ENCODE results near the gene APOD. TPM values are rescaled to one million over a fixed set of nuclear protein-coding genes. Genes with fewer than 3 reads are reported as not detected.
"Not testable (repeated sequence)": the region's sequence is repeated elsewhere in the genome, so short reads cannot be mapped to it uniquely, and the experiment has no call there.

APOD gene
- total and polyA plus RNA-seq, 7 donors, result 265 to 629 (median 370) TPM

GRCh38 chr3:195617784-195618659 is 34.3 kb upstream of the APOD start:
- H3K27ac ChIP-seq; intact Hi-C loops (cut with DNase I); H3K36me3 ChIP-seq (ENCODE audit: insufficient read depth in 1 of 2, low read depth in 1 of 2); H3K27me3 ChIP-seq (ENCODE audit: insufficient read depth in 3 of 3, low read length in 2 of 3); H3K9me3 ChIP-seq; H3K4me1 ChIP-seq; H3K4me3 ChIP-seq: not testable (repeated sequence)
- DNase-seq, result peak in 1 of 2 donors; percentile 61
- peak; percentile 11 to 42 (median 32) for ATAC-seq
- WGBS, 3 donors, result 59 to 71% (median 61%) methylated on average over 18 to 24 of the region's 28 CpGs

GRCh38 chr3:195617134-195617533 is 33.4 kb upstream of the APOD start:
- intact Hi-C loops (cut with DNase I); H3K27me3 ChIP-seq (ENCODE audit: insufficient read depth in 3 of 3, low read length in 2 of 3); H3K36me3 ChIP-seq (ENCODE audit: insufficient read depth in 1 of 2, low read depth in 1 of 2); DNase-seq; H3K27ac ChIP-seq; H3K4me1 ChIP-seq; H3K4me3 ChIP-seq; ATAC-seq; H3K9me3 ChIP-seq: not testable (repeated sequence)
- WGBS, 3 donors, result 65 to 85% (median 69%) methylated on average over 5 of the region's 5 CpGs

GRCh38 chr3:195616681-195617080 is 32.9 kb upstream of the APOD start:
- Histone ChIP-seq H3K4me3 (no peak overlapping the region), H3K27ac (no peak overlapping the region), H3K4me1 (no peaks in the 10 kb centered on the region), H3K27me3 (ENCODE audit: insufficient read depth in 3 of 3, low read length in 2 of 3) (no peaks in the 10 kb centered on the region), H3K36me3 (ENCODE audit: insufficient read depth in 1 of 2, low read depth in 1 of 2) (no peaks in the 10 kb centered on the region), H3K9me3 (no peaks in the 10 kb centered on the region)
- intact Hi-C loops (cut with DNase I), result no loop called here
- ATAC-seq (no peak), DNase-seq (no peak)
- WGBS, 3 donors, result 89 to 91% (median 89%) methylated on average over 7 to 8 of the region's 9 CpGs
- TF ChIP-seq CTCF (IDR thresholded peaks at IDR 0.05), result no peak

GRCh38 chr3:195615952-195616537 is 32.3 kb upstream of the APOD start:
- H3K4me1 ChIP-seq; H3K27ac ChIP-seq; H3K4me3 ChIP-seq; DNase-seq; H3K9me3 ChIP-seq; H3K36me3 ChIP-seq (ENCODE audit: insufficient read depth in 1 of 2, low read depth in 1 of 2); intact Hi-C loops (cut with DNase I); H3K27me3 ChIP-seq (ENCODE audit: insufficient read depth in 3 of 3, low read length in 2 of 3): not testable (repeated sequence)
- ATAC-seq, result peak in 1 of 4 donors; percentile 10
- 84 to 87% (median 85%) methylated on average over 5 to 8 of the region's 15 CpGs for WGBS, 3 donors

- H3K4me3 ChIP-seq; H3K27me3 ChIP-seq (ENCODE audit: insufficient read depth in 3 of 3, low read length in 2 of 3); DNase-seq; ATAC-seq; H3K9me3 ChIP-seq; H3K27ac ChIP-seq; H3K4me1 ChIP-seq; H3K36me3 ChIP-seq (ENCODE audit: insufficient read depth in 1 of 2, low read depth in 1 of 2); intact Hi-C loops (cut with DNase I): not testable (repeated sequence)
- WGBS, 3 donors, result 75 to 87% (median 77%) methylated on average over 10 to 15 of the region's 16 CpGs
These were observed 31.1 kb upstream of the APOD start for GRCh38 chr3:195614672-195615504.

- DNase-seq (peak in 1 of 2 donors; percentile 64), ATAC-seq (peak in 2 of 4 donors; percentile 29 to 46)
- no peak overlapping the region for H3K27ac ChIP-seq
These were observed 29.8 kb upstream of the APOD start for GRCh38 chr3:195613468-195614069.

More at GRCh38 chr3:195613468-195614069, 29.8 kb upstream of the APOD start:
- intact Hi-C loops (cut with DNase I), result no loop called here
- Histone ChIP-seq H3K9me3 (no peaks in the 10 kb centered on the region), H3K4me3 (no peak overlapping the region), H3K4me1 (no peaks in the 10 kb centered on the region), H3K36me3 (ENCODE audit: insufficient read depth in 1 of 2, low read depth in 1 of 2) (no peaks in the 10 kb centered on the region), H3K27me3 (ENCODE audit: insufficient read depth in 3 of 3, low read length in 2 of 3) (no peaks in the 10 kb centered on the region)
- no peak for TF ChIP-seq CTCF (IDR thresholded peaks at IDR 0.05)
- 68 to 81% (median 80%) methylated on average over 14 to 15 of the region's 15 CpGs for WGBS, 3 donors

Measured in psoas muscle (tissue), 8 donors.